A549 (cell line): Measurements from ENCODE around the gene CLIP1.

ENCODE experiments used
- CHD4 ChIP-seq: fragments of 200-600 bp; sonication (generic); IDR thresholded peaks from 2 replicates; pipeline ENCODE4 v1.6.1; 2016; ENCODE audit warnings: antibody characterized with exemption, mild to moderate bottlenecking, borderline replicate concordance
- HEYL ChIP-seq: fragments of 250-450 bp; sonication (Bioruptor Pico); IDR thresholded peaks from 2 replicates; pipeline ENCODE4 v1.8.0; 2021; ENCODE audit warnings: mild to moderate bottlenecking, moderate library complexity
- HOXA7 ChIP-seq: fragments of 250-450 bp; sonication (Bioruptor Pico); IDR thresholded peaks from 2 replicates; pipeline ENCODE4 v1.5.0; 2020; ENCODE audit warnings: mild to moderate bottlenecking, moderate library complexity
- KDM5A ChIP-seq: fragments of 200-600 bp; sonication (generic); IDR thresholded peaks from 2 replicates; pipeline ENCODE4 v1.6.1; 2016; ENCODE audit warnings: antibody characterized with exemption, mild to moderate bottlenecking
- POLR2A ChIP-seq: IDR thresholded peaks from 2 replicates; pipeline ENCODE4 v1.6.1; 2012; ENCODE audit warnings: mild to moderate bottlenecking, low read length
- RCOR1 ChIP-seq: fragments of 150-350 bp; IDR thresholded peaks from 2 replicates; pipeline ENCODE4 v1.6.1; 2014; ENCODE audit warnings: antibody characterized with exemption, low read length, low read depth
- RFX5 ChIP-seq: fragments of 450-650 bp; IDR thresholded peaks from 2 replicates; pipeline ENCODE4 v1.7.1; 2014; ENCODE audit warnings: antibody characterized with exemption, mild to moderate bottlenecking, moderate library complexity
- USF2 ChIP-seq: fragments of 450-650 bp; IDR thresholded peaks from 2 replicates; pipeline ENCODE4 v1.6.1; 2014; ENCODE audit warnings: antibody characterized with exemption
- TF ChIP-seq, protein P1 (sequence below): fragments of >200 bp; sonication (Bioruptor Twin); formaldehyde crosslinking; IDR thresholded peaks from 3 replicates; pipeline ENCODE4 v1.5.1; 2016

- TF ChIP-seq POLR2A: no peak
- TF ChIP-seq, protein P1, sequence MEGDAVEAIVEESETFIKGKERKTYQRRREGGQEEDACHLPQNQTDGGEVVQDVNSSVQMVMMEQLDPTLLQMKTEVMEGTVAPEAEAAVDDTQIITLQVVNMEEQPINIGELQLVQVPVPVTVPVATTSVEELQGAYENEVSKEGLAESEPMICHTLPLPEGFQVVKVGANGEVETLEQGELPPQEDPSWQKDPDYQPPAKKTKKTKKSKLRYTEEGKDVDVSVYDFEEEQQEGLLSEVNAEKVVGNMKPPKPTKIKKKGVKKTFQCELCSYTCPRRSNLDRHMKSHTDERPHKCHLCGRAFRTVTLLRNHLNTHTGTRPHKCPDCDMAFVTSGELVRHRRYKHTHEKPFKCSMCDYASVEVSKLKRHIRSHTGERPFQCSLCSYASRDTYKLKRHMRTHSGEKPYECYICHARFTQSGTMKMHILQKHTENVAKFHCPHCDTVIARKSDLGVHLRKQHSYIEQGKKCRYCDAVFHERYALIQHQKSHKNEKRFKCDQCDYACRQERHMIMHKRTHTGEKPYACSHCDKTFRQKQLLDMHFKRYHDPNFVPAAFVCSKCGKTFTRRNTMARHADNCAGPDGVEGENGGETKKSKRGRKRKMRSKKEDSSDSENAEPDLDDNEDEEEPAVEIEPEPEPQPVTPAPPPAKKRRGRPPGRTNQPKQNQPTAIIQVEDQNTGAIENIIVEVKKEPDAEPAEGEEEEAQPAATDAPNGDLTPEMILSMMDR: no peak
- no peak for TF ChIP-seq HOXA7 (CRISPR knock-in tag)
- TF ChIP-seq RCOR1: no peak
- TF ChIP-seq USF2: no peak
- no peak for TF ChIP-seq RFX5
- no peak for TF ChIP-seq CHD4
- no peak for TF ChIP-seq HEYL (CRISPR knock-in tag)
- no peak for TF ChIP-seq KDM5A
These were observed 157.0 kb downstream of the CLIP1 start for GRCh38 chr12:122265476-122265875.
